LNCAP (cell line): Measurements from ENCODE around the gene MAPK9.

Source experiments
- TF ChIP-seq, protein P1 (sequence below): fragments of 450-650 bp; IDR thresholded peaks from 2 replicates; pipeline ENCODE4 v1.5.1; 2017; ENCODE audit warnings: mild to moderate bottlenecking

MAPK9 gene

DNA sequence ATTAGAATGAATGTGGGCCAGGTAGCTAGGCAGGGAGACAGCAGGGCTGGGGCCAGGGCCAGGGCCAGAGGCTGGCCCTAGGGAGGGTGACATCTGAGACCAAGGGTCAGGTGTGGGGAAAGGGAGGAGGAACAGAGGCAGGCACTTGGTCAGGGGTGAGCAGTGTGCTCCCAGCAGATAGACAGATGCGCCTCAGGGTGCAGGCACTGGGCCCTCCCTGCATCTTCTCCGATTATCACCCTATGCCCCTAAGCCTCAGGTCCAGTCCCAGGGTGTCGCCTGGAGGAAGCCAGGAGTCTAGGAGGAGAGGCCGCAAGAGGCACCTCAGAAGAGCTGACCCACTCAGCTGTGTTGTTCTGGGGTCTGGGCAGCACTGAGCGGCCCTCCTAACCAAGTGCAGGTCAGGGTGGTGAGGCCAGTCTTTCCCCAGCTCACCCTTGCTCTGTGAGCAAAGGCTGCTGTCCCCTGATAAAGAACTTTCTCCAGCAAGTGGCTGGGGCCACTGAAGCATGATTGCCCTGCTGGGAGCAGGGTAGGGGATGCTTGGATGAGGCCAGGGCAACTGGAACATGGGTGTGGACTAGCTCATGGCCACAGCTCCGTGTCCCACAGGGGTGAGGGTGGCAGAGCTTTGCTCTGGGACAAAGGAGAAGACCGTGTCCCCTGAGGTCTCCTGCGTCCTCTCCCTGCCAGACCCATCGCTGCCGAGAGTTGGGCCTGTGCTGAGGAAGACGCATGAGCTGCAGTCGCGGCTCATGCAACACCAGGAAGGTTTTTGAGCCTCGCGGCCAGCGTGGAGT is 80.7 kb downstream of the MAPK9 start:
- TF ChIP-seq, protein P1, sequence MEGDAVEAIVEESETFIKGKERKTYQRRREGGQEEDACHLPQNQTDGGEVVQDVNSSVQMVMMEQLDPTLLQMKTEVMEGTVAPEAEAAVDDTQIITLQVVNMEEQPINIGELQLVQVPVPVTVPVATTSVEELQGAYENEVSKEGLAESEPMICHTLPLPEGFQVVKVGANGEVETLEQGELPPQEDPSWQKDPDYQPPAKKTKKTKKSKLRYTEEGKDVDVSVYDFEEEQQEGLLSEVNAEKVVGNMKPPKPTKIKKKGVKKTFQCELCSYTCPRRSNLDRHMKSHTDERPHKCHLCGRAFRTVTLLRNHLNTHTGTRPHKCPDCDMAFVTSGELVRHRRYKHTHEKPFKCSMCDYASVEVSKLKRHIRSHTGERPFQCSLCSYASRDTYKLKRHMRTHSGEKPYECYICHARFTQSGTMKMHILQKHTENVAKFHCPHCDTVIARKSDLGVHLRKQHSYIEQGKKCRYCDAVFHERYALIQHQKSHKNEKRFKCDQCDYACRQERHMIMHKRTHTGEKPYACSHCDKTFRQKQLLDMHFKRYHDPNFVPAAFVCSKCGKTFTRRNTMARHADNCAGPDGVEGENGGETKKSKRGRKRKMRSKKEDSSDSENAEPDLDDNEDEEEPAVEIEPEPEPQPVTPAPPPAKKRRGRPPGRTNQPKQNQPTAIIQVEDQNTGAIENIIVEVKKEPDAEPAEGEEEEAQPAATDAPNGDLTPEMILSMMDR: no peak

DNA sequence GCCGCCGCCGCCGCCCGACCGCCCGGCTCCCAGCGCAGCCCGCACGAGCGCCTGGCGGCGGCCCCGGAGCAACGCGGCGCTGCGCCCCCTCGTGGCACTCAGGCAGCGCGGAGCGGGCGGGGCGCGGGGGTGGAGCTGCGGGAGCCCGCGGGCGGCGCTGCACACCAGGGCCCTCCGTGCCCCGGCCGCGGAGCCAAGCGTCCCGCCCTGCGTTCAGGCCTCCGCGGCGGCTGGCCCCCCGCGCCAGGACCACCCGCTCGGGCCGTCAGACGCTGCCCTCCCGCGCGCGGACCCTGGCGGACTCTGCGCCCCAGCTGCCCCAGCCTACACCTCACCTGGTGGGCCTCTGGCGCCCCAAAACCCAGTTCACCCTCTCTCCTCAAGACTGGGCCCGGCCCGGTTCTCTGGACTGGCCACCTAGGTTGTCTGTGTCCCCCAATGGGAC is 82.7 kb downstream of the MAPK9 start, which contains the start of gene RASGEF1C:
TSS of gene RASGEF1C (minus strand) at position 75 of the 445 bp plus-strand sequence. CDS start 71,159 bp downstream, outside the sequence.
- TF ChIP-seq, protein P1: peak; percentile 73

DNA sequence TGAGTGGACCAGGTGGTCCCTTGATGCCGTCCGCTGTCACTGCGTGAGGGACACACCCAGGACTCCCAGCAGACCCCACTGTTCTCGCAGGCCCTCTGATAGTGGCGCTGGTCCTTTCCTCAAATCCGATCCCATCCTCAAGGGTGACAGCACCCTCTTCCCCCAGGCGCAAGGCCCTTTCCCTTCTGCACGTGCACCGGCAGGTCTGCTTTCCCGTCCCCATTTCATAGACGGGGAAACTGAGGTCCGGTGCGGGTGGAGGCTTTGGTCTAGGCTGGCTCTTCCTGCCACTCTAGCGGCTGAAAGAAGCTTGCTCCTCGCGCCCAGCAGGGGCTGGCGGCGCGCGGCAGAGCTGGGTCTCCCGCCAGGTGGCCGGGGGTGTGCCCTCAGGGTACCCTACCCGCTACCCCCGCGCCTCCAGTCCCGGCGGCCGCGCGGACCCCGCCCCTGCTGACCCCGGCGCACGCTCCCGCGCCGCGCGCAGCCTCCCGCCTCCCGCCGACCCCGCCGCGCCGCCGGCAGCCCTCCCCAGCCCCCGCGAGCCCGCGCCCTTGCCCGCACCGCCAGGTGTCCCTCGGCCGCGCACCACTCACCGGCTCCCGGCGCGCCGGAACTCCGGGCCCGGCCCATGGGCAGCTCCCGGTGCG is 83.3 kb downstream of the MAPK9 start:
- TF ChIP-seq, protein P1: no peak

DNA sequence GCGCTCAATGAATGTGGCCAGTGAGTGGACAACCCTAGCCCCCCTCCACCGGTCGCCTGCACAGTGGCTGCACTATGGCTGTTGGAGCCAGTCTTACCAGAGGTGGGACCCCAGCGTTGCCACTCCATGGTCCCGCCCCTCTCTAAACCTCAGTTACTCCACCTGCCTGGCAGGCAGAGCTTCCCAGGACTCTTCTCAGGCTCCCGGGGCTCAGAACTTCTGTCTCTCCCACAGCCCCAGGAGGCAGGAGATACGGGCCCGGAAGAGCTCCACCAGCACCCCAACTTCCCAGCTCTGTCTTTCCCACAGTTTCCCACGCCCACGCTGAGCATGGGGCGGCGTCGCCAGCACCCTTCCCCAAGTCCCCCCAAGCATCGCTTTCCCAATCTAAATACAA is 83.8 kb downstream of the MAPK9 start:
- TF ChIP-seq, protein P1: no peak

DNA sequence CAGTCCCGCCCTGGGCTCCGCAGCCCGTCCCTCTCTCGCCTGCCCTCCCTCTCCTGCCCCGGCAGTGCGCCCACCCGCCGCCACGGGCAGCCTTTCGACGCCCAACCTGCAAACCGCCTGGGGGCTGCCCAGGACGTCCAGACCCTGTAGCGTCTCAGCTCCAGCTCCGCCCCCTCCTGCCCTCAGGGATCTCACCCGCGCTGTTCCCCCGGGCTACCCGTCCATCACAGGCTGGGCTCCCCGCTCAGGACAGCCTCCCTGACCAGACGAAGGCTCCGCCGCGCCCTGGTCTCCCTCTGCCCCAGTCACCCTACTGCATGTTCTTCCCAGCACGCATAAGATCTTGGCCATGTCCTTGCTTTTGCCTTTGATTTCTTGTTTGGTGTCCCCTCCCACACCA is 84.3 kb downstream of the MAPK9 start:
- TF ChIP-seq, protein P1: no peak

DNA sequence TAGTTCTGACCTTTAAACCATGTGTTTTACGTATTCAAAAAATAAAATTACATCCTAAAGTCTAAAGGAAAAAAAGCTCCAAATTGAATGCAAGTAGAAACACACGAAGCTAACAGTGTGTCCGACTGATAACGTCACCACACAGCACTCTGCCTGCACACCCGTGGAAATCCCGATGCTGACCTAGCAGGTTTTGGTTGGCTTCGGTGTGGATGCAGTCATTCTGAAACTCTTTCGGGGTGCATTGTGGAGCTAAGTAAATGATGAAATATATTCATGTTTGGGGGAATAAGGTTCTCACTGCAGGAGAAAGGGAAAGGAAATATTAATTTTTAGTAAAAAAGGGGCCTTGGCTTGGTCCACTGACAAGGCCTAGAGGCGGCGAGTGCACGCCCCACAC is 84.9 kb downstream of the MAPK9 start:
- TF ChIP-seq, protein P1: no peak

DNA sequence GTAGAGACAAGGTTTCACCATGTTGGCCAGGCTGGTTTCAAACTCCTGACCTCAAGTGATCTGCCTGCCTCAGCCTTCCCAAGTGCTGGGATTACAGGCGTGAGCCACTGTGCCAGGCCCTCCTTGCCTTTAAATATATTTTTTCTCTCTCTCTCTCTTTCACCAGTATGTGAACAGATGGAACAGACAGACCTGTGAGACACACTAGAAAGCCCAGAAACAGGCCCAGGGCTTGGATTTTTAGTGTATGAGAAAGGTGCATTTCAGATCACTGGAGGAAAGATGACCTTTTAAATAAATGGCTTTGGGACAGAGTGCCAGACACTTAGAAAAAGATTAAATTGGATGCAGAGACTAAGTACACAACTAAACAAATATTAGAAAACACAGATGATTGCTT is 86.0 kb downstream of the MAPK9 start:
- TF ChIP-seq, protein P1: no peak
